ENCODE results near the gene HERC4.

- no peak for TF ChIP-seq CTCF (conservative IDR thresholded peaks at IDR 0.05; ENCODE audit: low read depth, low read length)
- TF ChIP-seq EZH2 (IDR thresholded peaks at IDR 0.05; ENCODE audit: low read length, unreplicated experiment) = no peak
Observed at GRCh38 chr10:68047122-68047521, 28.0 kb downstream of the HERC4 start.

All from PC-3 (cell line).